RPMI8226 (cell line): ENCODE data around the gene ATP10A.
A peak's percentile ranks its signal among the peaks of the same experiment; 100 is the strongest.

Source experiments
- DNase-seq: peaks from one replicate; pipeline ENCODE4 v3.0.0-alpha.2; 2015

Gene ATP10A

DNA sequence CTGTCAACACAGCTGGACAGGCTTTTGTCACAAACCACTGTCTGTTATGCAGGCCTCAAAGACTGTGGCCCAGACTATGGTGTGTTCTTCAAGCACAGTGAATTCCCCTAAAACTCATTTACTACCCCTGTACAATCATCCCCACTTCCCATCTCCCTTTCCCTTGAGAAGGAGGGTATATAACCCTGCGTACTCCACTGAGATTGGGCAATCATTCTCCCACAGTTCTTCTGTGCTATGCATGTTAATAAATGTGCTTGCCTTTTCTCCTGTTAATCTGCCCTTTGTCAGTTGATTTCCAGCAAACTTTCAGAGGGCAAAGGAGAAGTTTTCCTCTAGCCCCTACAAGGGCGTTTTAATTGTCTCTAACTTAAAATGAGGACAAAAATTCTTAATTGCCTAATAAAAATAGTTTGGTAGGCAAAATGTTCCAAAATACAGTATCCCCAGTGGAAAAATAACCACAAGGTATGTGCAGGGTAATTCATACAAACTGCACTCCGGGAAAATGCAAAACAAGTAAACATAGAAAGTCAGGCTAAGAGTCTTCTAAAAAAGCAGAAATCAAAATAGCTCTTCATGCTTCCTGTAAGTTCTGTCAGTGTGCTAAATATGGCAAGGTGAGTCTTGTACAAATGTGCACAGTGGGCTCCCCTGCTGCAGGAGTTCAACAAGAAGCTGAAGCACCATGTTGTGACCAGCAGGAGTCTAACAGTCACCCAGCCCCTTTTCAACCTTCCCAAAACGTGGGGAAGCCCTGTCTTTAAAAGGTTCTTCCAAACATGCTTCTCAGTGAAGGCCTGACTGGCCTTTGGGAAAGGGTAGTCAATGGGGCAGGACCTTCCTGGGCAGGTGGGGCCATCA is 10.2 kb downstream of the ATP10A start:
- peak; percentile 67 for DNase-seq

DNA sequence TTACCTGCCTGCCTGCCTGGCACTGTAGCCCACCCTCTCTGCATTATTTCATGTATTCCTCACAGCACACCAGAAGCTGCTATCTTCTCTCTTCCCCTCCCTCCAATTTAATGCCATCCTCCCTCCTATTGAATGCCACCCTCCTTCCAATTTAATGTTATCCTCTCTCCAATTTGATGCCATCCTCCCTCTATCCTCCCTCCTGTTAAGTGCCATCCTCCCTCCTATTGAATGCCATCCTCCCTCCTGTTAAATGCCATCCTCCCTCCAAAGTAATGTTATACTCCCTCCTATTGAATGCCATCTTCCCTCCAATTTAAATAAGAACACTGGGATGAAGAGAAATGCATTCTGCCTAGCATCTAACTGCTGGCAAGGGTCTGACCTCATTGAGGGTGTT is 11.1 kb downstream of the ATP10A start:
- no peak for DNase-seq

DNA sequence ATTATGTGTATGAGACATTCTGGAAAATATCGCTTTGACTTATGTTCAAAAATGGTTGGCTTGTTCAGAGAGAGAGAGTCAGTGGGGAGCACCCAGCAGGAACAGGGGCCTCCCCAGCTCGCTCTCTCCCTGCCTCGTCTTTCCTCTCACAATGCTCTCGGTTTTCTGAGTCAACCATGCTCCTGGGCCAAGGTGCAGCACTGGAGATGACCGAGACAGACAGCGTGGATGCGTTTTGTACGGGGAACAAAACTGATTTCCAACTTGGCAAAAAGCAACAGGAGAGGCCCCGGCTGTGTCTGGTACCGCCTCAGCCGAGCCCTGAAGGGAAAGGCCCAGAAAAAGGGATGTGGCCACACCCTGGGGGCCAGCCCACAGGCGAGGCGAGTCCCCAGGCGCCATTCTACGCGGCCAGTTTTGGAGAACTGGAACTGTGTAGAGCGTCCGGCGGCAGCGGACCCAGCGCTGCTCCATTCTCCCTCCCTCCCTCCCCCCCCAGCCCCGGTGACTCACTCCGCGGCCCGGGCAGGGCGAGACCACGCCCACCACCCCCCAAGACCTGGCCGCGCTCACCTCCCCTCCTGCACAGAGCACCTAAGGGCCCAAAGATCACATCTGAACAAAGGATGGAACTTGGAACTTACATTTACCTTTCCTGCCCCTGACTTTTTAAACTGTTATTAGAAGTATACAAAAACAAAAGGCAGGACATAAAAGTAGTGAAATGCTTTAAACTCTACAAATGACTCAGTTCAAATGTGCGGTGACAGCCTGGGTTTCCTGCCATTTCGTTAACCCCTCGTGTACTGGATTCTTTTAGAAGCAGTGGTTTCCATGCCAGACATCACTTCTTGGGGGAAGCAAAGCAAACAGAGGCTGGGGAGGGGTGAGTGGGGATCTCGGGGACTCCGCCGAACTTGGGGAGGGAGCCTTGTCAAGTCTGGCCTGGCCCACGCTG is 12.7 kb downstream of the ATP10A start:
- peak; percentile 93 for DNase-seq

DNA sequence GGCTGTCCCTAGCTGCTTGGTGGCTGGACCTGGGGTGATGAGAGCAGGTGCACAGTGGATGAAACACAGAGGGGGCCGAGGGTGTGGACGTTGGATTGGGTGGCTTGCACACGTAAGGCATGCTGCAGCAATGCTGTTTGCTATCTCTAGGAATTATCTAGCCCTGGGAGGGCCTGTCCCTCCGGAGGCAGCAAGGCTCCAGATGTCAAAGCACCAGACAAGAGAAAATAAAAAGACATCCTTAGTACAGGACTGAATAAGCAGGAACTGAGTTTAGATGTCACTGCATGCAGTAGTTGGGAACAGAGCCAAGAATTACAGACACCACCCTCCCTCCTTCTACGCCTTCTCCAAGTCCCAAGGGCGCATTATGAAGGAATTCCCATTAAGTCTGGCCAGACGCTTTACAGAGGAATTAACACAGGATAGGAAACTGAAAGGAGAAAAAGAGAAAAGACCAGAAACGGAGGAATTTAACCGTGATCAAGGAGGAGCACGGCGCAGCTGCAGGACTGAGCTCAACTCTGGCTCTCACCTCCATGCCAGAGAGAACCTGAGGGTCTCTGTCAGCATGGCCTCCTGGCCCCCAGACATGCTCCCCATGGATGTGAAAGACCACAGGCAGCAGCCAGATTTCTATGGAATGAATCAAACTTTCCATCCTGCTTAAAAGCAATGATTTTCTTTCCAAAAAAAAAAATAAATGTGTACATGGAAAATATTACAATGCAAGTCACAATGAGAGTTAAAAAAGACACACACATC is 13.8 kb downstream of the ATP10A start:
- peak; percentile 60 for DNase-seq

DNA sequence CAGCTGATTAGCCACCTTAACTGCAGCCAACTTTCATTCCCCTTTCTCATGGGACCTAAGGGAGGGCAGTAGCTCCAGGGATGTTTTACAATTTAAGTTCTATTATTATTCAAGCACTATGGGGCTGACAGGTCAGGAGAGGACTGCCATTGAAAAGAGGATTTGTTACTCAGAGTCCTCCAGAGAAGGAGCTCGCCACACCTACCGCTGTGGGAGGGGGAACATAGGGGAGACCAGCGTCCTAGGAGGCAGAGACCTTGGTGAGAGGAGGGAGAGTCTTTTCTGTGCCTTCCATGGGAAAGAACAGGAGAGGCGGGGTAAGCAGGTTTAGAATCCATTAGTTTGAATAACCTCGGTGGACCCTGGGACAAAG is 14.4 kb downstream of the ATP10A start:
- no peak for DNase-seq

DNA sequence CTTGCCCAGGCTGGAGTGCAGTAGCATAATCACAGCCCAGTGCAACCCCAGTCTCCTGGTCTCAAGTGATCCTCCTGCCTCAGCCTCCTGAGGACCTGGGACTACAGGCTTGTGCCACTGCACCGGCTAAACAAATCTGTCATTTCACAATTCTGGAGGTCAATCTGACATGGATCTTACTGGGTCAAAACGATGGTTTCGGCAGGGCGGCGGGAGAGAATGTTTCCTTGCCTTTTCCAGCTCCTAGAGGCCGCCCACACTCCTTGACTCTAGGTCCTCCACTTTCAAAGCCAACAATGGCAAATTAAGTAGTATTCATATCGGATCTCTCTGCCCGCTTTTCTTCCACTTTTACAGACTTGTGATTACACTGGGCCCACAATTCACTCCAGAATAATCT is 14.8 kb downstream of the ATP10A start:
- DNase-seq, result no peak

DNA sequence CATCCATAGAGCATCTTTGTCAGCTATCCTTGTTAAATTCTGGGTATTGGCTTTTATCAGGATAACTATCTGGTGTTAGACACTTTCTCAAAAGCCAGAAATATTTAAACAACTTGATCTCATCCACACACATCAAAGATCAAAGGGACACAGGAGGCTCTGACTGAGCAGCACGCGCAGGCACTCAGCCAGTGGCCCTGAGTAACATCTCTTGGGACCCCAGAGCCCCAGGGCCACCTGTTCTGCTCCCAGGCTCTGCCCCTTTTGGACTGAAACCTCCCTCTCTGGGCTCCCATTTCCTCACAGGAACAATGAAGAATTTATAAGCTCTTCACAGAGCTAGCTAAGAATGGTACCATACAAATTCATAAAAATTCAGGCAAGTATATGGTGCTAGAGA is 16.1 kb downstream of the ATP10A start:
- DNase-seq, result no peak

DNA sequence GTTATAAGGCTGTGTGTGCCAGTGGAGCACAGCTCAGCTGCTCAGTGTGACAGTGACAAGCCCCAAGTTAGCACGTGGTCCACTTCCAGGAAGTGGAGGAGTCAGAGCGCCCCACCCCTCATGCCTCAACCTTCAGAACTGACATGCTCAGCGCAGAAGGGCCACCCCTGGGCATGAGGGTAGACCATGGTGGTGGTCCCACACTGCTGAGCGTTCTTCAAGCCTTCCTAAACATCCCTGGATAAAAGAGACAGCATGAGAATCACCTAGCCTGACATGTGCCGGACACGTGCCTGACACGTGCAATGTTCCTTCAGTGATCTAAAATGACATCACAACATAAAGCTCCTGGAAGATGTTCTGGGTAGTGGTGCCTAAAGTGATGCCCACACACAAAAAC is 16.8 kb downstream of the ATP10A start:
- no peak for DNase-seq

DNA sequence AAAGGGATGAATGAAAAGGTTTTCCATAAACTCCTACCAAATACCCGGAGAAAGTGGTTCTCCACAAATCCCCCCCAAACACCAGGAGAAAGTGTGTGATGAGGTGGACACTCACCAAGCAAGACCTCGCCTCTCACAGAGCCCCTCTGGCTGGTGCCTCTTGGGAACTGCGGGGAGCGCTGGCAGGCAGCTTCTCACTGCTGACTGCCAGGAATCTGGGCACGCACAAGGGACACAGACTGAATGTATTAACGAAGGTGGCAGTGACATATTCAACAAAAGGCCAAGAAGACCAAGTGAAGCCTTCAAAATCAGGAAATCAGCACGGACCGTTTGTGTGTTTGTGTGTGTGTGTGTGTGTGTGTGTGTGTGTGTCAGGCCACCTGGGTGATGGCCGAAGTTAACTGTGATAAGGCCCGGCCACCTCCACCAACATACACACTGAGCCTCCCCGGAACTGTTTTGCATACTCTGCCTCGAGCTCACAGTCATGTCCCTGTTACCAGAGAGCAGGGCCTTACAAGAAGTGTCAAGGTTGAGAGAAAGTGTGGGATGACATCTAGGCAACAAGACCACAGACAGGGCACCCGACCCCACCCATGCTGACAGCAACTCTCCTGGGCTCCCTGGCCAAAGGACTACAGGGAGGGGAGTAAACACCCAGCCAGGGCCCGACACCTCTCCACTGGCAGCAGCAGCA is 18.0 kb downstream of the ATP10A start:
- DNase-seq, result no peak

DNA sequence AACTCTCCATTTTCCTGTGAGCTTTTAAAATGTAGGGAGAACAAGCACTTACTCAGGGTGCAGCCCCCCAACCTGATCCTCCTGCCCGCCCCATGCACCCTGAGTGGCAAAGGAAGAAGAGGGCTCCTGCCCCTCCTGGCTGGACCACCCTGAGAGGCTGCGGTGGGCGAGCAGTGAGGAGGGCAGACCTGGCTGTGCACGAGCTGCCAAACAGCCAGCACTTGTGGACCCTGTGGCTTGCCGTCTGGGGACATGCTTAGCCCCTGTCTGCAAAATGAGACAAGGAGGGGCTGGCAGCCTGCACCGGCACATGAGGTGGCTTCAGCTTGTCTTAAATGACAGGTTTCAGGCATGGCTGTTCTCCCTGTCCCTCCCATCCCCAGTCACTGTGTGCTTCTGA is 18.6 kb downstream of the ATP10A start:
- no peak for DNase-seq

DNA sequence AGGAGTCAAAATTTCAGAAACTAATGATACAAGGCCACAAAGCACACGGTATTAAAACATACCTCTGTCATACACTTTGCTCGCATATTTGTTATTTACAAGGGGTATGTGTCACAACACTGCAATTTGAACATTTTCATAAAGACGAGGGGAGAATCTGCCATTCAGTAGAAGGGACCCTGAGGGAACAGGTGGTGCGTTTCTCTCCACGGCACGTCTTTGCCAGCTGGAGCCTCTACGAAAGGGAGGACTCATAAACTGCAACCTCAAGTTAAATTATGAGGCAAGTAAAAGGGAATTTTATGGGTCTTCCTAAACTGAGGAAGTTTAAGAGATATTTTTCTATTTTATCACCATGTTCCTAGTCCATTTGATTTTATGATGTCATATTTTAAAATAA is 19.1 kb downstream of the ATP10A start:
- no peak for DNase-seq

DNA sequence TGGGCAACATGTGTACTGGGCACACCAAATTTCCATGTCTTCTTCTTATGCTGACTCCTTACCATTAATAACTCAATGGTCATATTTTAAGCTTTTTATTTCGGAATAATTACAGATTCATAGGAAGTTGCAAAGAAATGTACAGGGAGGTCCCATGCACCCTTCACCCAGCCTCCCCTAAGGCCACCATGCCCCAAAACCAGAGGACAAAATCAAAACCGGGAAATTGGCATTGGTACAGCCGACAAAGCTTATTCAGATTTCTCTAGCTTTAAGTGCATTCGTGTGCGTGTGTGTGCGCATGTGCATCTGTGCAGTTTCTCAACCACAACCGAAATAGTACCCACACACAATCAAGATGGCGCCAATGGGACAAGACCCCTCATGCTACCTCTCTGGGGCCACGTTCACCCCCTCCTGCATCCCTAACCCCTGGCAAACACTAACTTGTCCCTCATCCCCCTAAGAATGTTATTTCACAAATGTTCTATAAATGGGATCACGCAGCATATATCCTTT is 23.4 kb downstream of the ATP10A start:
- DNase-seq, result no peak

DNA sequence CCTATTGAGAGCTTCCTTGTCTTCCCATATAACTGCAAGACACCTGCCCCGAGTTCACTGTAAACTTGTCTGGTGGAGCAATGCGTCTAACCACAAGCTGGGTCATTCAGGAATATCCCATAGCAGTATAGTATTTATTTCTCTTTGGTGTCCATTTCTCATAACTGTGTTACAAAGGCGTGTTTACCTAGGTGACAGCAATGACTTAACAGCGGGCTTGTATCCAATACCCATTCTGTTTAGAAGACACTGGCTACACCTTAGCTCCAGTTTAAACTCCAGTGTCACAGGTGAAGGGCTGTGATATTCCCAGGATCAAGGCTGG is 24.3 kb downstream of the ATP10A start:
- DNase-seq, result no peak

DNA sequence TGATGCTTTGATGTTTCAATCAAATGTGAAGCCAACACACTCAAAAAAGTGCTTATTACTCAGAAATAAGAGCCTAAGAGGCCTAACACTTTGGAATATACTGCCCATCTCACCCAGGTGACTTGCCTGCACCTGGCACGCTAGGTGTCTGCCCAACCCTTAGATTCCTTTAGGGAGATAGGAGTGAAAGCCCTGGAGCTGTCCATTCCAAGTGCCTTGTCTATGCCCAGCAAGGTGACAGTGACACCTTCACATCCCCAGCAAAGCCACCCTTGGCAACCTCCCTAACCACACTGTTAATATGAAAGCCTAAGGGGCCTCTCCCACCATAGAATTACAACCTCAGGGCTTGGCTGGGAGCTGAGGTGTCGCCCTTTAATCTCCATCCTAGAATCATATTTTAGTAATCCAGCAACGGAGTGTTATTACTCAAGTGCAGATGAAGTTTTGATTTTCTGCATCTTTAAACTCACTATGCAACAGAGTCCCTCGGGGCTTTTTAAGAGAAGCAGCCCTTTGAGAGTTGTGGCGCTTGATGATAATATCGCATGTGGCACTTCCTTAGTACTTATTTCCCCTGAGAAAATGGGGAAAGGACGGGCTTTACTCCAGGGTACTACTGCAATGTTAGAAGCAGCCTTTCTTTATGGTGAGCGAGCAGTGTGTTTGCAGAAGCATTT is 24.8 kb downstream of the ATP10A start:
- DNase-seq, result no peak

DNA sequence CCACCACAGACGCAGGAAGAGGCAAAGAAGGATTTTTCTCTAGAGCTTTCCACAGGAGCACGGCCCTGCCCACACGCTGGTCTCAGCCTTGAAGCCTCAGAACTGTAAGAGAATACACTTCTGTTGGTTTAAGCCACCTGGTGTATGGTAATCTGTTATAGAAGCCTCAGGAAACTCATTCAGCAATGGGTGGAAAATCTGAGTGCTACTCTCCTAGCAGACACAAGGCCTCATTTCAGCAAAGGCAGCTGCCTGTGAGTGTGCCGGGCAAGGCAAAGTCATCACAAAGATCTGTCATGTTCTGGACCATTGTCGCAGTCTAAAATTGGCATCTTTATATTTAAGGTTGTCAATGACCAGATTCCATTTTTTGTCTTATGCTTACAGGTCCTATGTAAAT is 31.0 kb downstream of the ATP10A start:
- no peak for DNase-seq

DNA sequence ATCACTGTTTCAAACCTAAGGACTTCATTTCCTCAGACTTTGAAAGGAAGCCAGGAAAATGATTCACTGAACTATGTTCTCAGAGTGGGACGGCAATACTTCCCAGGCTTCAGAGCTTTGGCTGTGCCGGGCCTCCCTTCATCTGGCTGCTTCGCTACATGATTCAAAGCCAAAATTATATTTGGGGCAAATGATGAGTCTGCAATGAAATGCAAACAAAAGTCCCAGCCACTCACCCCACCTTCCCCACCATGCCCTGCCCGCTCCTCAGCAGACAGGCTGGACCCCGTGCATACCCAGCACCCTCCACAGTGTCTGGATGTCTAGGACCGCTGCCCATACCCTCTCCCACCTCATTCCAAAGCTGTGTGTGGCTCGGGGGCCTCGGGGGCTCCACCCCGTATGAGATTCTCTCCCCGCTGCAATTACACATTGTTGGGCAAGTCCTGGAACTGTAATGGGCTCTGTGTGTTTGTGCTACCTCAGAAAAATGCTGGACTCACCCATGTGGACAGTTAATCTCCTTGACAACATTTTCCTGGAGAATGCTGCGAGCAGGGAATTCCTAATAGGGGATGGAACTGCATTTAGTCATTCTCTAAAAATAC is 32.2 kb downstream of the ATP10A start:
- DNase-seq, result no peak

DNA sequence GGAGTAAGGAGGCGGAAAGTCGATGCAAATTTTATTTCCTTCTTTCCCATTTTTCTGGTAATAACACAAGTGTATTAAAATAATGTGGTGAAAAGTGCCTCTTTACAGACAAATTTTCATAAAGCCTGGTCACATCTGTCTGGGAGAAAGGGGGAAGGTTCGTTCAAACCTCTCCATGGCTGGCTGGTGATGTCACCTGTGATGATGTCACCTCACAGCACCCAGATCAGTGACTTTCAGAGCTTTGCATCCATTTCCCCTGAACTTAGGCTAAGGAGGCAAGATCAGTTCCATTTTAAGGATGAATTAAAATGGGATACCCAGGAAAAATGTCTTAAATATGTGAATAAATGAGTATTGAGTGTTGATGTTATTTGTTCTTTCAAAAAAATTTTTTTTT is 34.1 kb downstream of the ATP10A start:
- DNase-seq, result no peak

DNA sequence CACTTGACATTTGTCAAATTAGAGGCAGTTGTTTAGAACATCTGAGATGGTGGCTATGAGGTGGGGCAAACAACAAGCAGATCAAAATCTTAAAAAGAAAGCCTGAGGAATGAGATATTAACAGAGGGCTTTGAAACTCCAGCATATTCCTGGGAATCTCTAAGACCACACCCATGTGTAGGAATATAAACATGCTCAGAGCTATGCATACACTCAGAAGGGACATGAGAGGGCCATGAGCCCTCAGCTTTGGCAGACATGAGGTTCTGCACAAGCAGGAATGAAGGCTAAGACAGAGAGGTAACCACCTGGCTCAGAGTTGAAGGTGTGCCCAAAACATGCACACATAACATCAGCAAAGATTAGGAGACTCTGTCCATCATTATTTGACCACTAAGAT is 37.9 kb downstream of the ATP10A start:
- no peak for DNase-seq

DNA sequence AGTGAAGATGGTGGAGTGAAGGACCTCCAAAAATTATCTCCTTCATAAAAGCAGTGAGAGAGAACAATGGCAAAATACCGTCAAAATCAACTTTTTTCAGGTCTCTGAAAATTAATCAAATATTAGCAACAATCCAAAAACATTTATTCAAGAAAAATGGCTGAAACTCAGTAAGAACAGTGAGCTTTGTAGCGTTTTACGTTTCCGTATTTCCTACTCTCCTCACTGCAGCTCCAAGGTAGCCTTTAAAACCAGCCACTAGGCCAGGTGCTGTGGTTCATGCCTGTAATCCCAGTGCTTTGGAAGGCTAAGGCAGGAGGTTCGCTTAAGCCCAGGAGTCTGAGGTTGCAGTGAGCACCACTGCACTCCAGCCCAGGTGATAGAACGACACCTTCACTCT is 38.5 kb downstream of the ATP10A start:
- no peak for DNase-seq

DNA sequence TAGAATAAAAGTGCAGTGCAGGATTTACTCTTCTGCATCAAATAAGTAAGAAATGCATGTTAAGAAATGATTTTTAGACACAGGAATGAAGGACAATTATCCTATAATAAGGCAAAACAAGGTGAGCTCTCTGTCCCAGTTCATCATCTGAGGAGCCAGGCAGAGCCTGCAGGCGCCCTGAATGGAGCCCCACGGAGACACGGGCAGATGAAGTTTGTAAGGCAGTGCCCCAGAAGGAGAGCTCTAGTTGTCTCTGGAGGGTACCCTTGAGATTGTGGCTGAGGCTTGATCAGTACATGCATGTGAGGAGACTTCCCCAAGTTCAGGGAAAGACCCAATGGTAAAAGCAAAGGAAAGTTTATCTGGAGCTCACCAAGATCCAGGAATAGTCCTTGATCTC is 50.3 kb downstream of the ATP10A start:
- no peak for DNase-seq

DNA sequence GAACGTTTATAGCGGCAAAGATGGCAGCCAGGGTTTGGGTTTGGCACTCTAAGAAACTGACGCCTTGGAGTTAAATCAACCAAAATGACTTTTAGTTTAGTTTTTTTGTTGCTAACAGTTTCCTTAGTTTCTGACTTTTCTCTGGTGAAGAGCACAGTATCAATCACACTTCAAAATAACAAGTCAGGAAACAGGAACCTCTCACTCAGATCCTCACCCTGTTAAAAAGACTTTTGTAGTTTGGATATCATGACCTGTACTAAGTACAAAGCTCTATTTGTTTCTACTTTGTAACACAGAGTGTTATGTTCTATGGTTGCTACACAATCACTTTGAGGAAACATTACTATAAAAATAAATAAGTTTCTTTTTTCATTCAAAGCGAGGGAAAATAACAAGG is 51.1 kb downstream of the ATP10A start:
- DNase-seq, result no peak
